Liver (tissue), 2 donors: ENCODE results near the gene GADL1.

Experiments used
- REST ChIP-seq: IDR thresholded peaks from 2 replicates; pipeline ENCODE4 v1.6.1; 2016; ENCODE audit warnings: antibody characterized with exemption, mild to moderate bottlenecking
- TF ChIP-seq, protein P1 (sequence below): fragments of 150-350 bp; IDR thresholded peaks from 2 replicates; pipeline ENCODE4 v1.5.1; 2017; ENCODE audit warnings: improper control_type of control experiment, low read depth, low read length; ENCODE audit not compliant: missing input control
- donor health status: healthy.

GRCh38 chr3:30750967-30751366 lies 143.5 kb downstream of the GADL1 start:
- TF ChIP-seq, protein P1, sequence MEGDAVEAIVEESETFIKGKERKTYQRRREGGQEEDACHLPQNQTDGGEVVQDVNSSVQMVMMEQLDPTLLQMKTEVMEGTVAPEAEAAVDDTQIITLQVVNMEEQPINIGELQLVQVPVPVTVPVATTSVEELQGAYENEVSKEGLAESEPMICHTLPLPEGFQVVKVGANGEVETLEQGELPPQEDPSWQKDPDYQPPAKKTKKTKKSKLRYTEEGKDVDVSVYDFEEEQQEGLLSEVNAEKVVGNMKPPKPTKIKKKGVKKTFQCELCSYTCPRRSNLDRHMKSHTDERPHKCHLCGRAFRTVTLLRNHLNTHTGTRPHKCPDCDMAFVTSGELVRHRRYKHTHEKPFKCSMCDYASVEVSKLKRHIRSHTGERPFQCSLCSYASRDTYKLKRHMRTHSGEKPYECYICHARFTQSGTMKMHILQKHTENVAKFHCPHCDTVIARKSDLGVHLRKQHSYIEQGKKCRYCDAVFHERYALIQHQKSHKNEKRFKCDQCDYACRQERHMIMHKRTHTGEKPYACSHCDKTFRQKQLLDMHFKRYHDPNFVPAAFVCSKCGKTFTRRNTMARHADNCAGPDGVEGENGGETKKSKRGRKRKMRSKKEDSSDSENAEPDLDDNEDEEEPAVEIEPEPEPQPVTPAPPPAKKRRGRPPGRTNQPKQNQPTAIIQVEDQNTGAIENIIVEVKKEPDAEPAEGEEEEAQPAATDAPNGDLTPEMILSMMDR: no peak
- TF ChIP-seq REST: no peak
